GM19035 (cell line): ENCODE measurements around the gene PNLIPRP3.
"Not testable (repeated sequence)": the region's sequence is repeated elsewhere in the genome, so short reads cannot be mapped to it uniquely, and the experiment has no call there.

Source experiments
- ATAC-seq: cut with Tn5 transposase; IDR thresholded peaks from one replicate; pipeline ENCODE4 v1.9.1; 2021; ENCODE audit not compliant: unreplicated experiment

PNLIPRP3 gene

DNA sequence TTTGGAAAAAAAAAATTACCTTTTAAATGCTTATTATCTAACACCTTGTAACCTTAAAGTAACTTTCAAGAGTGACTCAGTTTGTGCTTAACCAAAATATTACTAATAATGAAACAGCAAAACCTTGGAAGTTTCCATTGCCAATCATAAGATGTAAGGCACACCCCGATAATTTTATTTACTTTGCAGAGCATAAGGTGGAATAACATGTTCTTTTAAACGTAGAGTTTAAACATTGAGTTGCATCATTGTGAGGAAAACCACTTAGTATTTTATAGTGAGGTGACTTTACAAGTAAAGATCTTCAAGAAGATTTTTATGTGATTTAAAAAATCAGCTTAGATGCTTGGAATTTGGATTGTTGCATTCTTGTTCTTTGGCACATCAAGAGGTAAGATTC, at the start of gene PNLIPRP3:
Gene PNLIPRP3 (plus strand): TSS at position 177 of the 400 bp plus-strand sequence. CDS start 166 bp downstream, at position 343.
- ATAC-seq: no peak

DNA sequence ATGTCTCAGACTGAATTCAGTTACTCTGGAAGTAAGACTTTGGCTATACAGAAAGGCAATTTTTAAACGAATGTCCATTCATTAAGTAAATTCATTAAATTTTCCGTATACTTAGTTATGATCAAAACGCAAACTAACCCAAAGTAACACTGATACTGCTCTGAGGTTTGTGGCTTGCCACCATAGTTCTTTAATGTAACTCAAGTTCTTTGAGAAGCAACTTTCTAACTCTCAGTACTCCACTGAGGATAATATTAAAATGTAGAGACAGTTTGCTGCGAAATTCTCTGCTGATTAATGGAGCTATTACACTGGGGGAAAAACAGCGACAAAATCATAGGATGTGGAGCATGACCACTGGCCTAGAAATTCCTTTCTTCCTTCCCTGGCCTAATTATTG, 45.4 kb upstream of the PNLIPRP3 start:
- no peak for ATAC-seq

DNA sequence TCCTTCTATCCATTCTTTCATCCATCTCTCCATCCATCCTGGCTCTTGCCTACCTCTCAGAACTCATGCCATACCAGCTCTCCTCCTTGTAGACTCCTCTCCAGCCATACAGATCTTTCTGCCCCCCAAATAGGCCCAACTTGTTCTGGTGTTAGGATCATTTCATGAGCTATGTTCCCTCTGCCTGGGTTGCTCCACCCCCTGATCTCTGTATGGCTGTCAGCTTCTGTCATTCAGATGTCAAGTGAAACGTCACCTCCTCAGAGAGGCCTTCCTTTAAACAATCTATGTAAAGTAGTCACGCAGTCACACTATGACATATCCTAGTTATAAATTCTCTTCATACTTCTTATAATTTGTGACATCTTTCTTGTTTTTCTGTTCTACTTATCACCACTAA, 42.3 kb upstream of the PNLIPRP3 start:
- ATAC-seq: no peak

- ATAC-seq: no peak
Observed at GRCh38 chr10:116385994-116386809, 41.4 kb upstream of the PNLIPRP3 start.

GRCh38 chr10:116393246-116393831, 34.3 kb upstream of the PNLIPRP3 start:
- ATAC-seq: not testable (repeated sequence)

- ATAC-seq: no peak
Observed at GRCh38 chr10:116395223-116395985, 32.2 kb upstream of the PNLIPRP3 start.

- ATAC-seq: no peak
Observed at GRCh38 chr10:116398224-116398623, 29.4 kb upstream of the PNLIPRP3 start.

GRCh38 chr10:116402858-116403257, 24.8 kb upstream of the PNLIPRP3 start:
- no peak for ATAC-seq

GRCh38 chr10:116403740-116404250, 23.9 kb upstream of the PNLIPRP3 start:
- no peak for ATAC-seq

DNA sequence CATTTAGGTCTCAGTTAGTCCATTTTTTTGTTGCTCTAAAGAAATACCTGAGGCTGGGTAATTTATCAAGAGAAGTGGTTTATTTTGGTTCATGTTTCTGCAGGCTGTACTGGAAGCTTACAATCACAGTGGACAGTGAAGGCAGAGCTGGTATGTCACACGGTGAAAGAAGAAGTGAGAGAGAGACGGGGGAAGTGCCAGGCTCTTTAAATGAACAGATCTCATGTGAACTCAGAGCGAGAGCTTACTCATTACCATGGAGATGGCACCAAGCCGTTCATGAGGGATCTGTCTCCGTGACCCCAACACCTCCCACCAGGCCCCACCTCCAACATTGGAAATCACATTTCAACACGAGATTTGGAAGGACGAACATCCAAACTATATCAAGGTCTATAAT, 18.9 kb upstream of the PNLIPRP3 start:
- no peak for ATAC-seq

DNA sequence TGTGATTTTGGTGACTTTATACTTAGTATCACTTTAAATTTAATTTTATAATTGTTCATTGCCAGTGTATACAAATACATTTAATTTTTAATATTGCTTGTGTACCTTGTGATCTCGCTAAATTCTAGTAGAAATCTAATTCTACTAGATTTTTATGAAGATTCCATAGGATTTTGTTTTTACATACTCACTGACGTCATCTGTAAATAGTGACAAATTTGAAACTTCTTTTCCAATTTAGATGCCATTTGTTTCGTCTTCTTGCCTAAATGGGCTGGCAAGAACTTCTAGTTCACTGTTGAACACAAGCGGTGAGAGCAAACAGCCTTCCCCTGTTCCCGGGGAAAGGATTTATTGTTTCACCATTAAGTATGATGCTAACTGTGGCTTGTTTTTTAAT, 17.3 kb upstream of the PNLIPRP3 start:
- no peak for ATAC-seq

- ATAC-seq: no peak
Observed at GRCh38 chr10:116417821-116418220, 9.8 kb upstream of the PNLIPRP3 start.

GRCh38 chr10:116418389-116418788, 9.3 kb upstream of the PNLIPRP3 start:
- ATAC-seq: no peak

- ATAC-seq: no peak
Observed at GRCh38 chr10:116421815-116422214, 5.8 kb upstream of the PNLIPRP3 start.

DNA sequence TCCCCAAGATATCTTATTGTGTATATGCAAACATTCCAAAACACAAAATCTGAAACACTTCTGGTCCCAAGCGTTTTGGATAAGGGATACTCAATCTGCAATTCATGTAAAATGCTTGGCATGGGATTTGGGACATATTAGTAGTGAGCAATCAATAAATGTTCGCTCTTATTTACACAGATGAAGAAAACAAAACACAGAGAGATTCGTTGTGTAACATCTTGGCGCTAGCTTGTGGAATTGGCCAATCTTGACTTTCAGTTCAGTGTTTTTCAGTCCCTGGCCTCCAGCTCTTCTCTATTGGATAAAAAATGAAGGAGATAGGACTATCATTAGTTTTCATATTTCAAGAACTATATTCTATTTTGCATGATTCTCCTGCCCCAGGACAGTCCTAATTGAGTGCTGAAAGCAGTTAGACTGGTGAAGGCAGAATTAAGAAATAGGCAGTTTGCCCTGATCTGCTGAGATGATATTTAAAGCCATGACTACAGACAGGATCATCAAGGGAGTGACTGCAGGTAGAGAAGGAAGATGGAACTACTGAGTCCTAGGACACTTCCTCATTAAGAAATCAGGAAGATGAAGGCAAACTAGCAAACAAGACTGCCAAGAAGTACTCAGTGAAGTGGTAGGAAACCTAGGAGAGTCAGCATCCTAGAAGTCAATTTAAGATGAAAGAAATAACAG, 1.8 kb downstream of the PNLIPRP3 start:
- no peak for ATAC-seq

DNA sequence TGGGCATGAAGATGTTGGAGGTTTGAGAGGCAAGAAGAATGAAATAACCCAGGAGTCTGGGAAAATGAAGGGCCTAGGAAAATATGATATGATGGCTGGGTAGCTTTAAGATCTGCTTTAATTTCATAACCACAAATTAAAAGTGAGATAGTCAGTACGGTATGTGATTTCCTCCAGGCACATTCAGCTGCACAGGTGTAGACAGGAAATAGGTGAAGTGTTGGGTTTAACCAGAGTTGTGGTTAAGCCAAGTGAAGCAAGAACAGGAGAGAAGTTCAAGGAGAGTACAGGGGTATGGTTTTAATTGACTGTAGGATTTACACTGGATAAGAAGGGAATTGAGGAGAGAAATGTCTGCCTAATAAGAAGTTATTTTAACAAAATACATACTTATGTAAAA, 2.6 kb downstream of the PNLIPRP3 start:
- ATAC-seq: no peak

- no peak for ATAC-seq
Observed at GRCh38 chr10:116431598-116431997, 4.0 kb downstream of the PNLIPRP3 start.

DNA sequence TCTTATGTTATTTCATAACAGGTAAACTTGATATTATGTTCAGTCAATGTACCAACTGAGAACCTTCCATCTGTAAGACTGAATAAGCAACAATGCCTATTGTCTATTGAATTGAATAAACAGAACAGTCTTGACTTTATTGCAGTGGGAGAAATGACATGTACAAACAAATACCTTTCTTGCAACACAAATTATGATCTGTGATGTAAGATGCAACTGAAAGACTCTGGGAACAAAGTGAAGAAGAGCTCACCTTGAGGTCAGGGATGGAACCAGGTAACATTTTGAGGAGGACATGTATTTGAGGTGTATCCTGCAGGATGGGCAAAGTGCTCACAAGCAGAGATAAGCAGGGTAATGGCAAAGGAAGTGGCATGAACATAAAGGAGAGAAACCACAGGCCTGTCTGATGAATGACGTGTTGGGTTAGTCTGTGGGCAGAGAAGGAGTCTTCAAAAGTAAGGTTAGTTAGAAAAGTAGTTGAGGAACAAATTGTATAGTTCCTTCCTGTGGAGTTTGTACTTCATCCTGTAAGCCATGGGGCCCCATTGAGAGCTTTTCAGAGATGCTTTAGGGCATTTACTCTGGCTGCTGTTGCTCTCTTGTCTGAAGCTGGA, 9.5 kb downstream of the PNLIPRP3 start:
- no peak for ATAC-seq

DNA sequence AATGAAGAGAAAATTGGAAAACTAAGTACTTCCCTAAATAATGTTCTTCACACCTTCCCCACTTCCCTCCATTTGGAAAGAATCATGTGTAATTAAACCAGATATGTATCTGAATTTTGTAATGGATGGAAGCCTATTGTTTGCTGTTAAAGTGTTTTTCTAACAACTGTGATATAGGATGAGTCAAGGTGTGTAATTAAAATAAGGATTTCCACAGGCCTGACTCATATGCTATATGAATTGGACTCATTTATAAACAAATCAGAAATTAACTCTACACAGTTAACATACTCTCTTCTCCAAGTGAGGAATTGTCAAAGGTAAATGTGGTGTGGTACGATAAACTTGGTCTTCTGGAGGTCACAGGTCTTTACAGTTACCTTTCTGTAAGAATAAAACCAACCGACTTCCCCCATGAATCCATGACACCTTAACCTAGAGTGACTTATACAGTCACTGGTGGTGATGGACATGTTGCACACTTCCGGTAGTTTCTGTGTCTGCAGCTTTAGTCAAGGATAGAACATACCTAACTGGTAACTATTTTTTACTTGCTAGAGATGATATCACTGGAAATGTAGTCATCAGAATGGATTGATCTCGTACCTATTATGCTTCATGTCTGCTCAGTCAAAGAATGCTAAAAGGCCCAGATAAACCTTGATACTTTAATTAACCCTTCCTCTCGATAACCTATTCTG, 12.8 kb downstream of the PNLIPRP3 start:
- no peak for ATAC-seq

DNA sequence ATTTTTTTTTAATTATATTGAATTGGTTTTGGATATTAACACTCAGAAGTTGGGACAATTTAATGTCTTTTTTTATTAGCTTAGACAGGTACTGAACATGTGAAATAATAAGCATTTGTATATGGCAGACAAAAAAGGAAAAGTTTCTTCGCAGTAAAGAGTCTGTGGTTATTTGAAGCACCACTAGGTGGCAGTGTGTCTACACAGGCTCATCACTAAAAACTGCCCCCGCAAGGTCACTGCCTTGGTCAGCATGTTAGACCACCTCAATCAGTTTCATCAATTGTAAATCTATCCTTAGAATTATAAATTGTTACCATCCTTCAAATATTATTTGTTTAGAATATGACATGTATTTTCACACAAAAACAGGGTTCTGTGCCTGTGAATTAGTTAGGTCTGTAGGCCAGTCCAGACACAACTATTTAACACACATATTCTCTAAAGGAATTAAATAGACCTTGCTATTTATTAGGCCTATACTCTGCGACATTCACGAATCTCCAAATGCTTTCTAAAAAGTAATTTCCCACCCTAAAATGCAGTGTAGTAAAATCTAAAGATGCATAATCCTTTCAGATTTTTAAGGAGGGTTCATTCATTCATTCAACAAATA, 17.0 kb downstream of the PNLIPRP3 start:
- peak; percentile 85 for ATAC-seq
